PC-3 (cell line): ENCODE measurements around the gene CLDN19.

Experiments
- EZH2 ChIP-seq: fragments of 300-600 bp; sonication (generic); IDR thresholded peaks from one replicate; pipeline ENCODE4 v1.6.1; 2017; ENCODE audit warnings: antibody characterized with exemption, mild to moderate bottlenecking, low read length; ENCODE audit not compliant: unreplicated experiment
- EZH2phosphoT487 ChIP-seq: fragments of 300-600 bp; sonication (generic); IDR thresholded peaks from 2 replicates; pipeline ENCODE4 v1.6.1; 2018; ENCODE audit warnings: mild to moderate bottlenecking, antibody characterized with exemption, low read length, borderline replicate concordance
- TF ChIP-seq, protein P1 (sequence below): fragments of 300-600 bp; sonication (generic); conservative IDR thresholded peaks from 2 replicates; pipeline ENCODE4 v1.5.1; 2017; ENCODE audit warnings: antibody characterized with exemption, low read depth, mild to moderate bottlenecking, low read length

DNA sequence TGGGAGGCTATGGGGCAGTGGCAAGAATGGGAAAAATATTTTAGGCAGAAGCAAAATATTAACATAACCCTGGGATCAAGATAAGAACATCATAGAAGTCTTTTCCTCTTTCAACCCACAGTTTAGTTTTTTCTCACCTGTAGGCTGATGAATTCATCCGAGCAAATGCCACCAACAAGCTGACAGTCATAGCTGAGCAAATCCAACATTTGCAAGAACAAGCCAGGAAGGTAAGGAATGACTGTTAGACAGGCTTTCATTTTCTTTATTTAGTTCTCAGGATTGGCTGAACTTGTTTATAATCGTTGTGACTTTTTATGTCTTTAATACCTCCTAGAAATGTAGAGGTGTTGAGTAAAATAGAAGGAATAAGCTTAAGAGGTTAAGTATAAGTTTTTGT lies 33.4 kb upstream of the CLDN19 start:
- TF ChIP-seq, protein P1, sequence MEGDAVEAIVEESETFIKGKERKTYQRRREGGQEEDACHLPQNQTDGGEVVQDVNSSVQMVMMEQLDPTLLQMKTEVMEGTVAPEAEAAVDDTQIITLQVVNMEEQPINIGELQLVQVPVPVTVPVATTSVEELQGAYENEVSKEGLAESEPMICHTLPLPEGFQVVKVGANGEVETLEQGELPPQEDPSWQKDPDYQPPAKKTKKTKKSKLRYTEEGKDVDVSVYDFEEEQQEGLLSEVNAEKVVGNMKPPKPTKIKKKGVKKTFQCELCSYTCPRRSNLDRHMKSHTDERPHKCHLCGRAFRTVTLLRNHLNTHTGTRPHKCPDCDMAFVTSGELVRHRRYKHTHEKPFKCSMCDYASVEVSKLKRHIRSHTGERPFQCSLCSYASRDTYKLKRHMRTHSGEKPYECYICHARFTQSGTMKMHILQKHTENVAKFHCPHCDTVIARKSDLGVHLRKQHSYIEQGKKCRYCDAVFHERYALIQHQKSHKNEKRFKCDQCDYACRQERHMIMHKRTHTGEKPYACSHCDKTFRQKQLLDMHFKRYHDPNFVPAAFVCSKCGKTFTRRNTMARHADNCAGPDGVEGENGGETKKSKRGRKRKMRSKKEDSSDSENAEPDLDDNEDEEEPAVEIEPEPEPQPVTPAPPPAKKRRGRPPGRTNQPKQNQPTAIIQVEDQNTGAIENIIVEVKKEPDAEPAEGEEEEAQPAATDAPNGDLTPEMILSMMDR: no peak
- TF ChIP-seq EZH2 (no peak), EZH2phosphoT487 (no peak)
